Erythroblast (primary cell): ENCODE measurements around the gene PPP1R17.

Experiments
- GATA1 ChIP-seq: IDR thresholded peaks from 2 replicates; pipeline ENCODE4 v1.6.1; 2011; ENCODE audit warnings: low read depth, mild to moderate bottlenecking, control low read depth, low read length, moderate library complexity
- POLR2A ChIP-seq: IDR thresholded peaks from 2 replicates; pipeline ENCODE4 v1.6.1; 2011; ENCODE audit warnings: mild to moderate bottlenecking, low read length

GRCh38 chr7:31683445-31684225 lies 3.4 kb upstream of the PPP1R17 start:
- TF ChIP-seq POLR2A: no peak
- no peak for TF ChIP-seq GATA1
